Stimulated activated CD4-positive, alpha-beta T cell treated with anti-CD3 and anti-CD28 coated beads, Interleukin-1b, Interleukin-23, amount 100 ng/mL, for 24 hours (primary cell): Measurements from ENCODE around the gene MYH16.
"Not testable (repeated sequence)": the region's sequence is repeated elsewhere in the genome, so short reads cannot be mapped to it uniquely, and the experiment has no call there.

ENCODE experiments used
- DNase-seq, 4 experiments: peaks; one replicate each; pipeline ENCODE4 v3.0.0-alpha.2; 2020; ENCODE audit warnings: low read depth in 4 of 4, low spot score in 1 of 4

Gene MYH16

DNA sequence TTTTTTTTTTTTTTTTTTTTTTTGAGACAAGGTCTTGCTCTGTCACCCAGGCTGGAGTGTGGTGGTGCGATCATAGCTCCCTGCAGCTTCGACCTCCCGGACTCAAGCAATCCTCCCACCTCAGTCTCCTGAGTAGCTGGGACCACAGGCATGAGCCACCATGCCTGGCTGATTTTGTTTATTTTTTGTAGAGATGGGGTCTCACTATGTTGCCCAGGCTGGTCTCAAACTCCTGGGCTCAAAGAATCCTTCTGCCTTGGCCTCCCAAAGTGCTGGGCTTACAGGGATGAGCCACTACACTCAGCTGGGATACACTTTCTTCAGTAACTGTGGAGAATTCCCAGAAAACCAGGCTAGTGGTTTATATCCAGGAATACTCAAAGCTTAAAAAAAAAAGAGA, 78.0 kb downstream of the MYH16 start:
- DNase-seq: not testable (repeated sequence)

DNA sequence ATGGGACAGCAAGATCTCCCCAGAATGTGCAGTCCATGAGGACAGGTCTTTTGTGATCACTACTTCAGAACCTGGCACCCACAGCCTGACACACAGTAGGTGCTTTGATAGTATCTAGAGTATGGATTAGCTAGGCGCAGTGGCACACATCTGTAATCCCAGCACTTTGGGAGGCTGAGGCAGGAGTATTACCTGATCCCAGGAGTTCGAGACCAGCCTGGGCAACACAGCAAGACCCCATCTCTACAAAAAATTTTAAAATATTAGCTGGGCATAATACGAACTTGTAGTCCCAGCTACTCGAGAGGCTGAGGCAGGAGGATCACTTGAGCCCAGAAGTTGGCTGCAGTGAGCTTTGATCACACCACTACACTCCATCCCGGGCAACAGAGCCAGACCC, 79.6 kb downstream of the MYH16 start:
- DNase-seq: no peak

DNA sequence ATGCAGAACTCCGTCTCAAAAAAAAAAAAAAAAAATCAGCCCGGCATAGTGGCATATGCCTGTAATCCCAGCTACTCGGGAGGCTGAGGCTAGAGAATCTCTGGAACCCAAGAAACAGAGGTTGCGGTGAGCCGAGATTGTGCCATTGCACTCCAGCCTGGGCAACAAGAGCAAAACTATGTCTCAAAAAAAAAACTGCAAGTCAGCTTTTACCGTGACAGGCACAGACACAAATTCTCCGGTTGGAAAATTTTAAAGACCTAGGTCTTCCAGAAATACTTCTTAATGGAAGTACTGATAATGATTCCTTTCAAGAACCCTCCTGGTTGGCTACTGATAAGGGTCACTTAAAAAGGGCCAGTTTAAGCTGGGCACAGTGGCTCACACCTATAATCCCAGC, 82.5 kb downstream of the MYH16 start:
- no peak for DNase-seq

DNA sequence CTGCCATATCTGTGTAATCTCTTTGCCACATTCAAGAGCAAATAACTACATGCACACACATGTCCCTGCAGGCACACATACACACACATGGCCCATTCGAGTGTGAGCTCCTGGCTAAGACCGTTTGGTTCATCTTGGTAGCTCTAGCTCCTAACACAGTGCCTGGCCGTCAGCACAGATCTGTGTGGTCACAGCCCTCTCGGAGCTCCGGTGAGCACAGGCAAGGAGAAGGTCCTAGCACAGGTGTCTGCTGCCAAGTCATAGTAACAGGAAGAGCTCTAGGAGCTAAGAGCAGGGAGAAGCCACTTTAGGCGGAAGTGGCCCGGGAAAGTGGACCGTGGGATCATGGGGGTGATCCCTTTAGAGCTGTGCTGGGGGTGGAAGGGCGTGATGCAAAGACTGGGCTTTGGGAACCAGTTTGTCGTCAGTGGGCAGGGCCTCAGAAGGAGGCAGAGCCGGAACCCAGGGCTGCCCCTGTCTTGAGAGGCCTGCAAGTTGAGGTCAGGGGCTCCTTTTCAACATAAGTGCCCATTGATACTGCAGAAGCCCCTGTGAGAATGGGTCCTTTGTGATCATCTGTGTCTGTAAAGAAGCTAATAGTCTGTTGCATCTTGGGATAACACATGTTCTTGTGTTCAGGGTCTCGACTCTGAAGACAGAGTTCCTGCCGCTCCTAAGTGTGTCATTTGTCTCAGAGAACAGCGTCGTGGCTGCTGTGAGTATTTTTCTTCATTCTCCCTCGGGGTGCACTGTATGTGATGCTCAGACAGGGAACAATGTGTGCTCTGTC, 85.3 kb downstream of the MYH16 start:
- no peak for DNase-seq

DNA sequence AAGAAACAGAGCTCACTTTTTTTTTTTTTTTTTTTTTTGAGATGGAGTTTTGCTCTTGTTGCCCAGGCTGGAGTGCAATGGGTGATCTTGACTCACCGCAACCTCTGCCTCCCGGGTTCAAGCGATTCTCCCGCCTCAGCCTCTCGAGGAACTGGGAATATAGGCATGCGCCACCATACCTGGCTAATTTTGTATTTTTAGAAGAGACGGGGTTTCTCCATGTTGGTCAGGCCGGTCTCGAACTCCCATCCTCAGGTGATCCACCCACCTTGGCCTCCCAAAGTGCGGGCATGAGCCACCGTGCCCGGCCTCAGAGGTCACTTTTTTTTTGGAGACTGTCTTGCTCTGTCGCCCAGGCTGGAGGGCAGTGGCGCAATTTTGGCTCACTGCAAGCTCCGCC, 85.9 kb downstream of the MYH16 start:
- not testable (repeated sequence) for DNase-seq

DNA sequence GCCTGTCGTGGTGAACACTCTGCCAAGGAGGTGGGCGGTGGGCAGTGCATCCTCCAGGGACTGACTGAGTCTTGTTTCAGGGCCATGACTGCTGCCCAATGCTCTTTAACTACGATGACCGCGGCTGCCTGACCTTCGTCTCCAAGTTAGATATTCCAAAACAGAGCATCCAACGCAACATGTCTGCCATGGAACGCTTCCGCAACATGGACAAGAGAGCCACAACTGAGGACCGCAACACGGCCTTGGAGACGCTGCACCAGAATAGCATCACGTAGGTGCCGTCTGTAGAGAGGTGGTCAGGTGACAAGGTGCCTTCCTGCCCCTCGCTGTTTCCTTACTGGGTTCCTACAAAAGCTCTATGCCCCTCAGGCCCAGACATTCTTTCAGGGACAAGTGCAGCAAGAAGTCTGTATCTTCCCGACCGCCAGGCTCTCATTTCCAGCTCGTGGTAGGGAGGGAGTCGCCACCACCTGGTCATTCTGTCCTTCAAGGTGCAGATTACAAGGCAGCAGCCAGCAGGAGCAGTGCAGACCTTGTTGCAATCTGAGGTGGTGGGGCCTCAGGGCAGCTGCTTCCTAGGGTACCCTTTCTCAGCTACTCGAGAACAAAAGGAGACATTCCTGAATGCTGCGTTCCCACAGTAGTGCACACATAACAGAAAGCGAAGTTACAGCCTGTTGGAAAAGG, 87.0 kb downstream of the MYH16 start:
- no peak for DNase-seq
